Cardiac muscle cell (in vitro differentiated cells and primary cell): ENCODE results near the gene KLHL2. TPM values are rescaled to one million over a fixed set of nuclear protein-coding genes. Genes with fewer than 3 reads are reported as not detected.

Experiments
- DNase-seq, 2 donors: peaks; one replicate each; pipeline versions ENCODE4 v3.0.0 to v3.0.0-alpha.2; 2010 to 2017; ENCODE audit warnings: low read depth in 1 of 2, low spot score in 1 of 2
- H3K27ac ChIP-seq: fragments of 200-600 bp; sonication (generic); 2 replicates; pipeline ENCODE4 v1.5.1; 2016
- H3K27me3 ChIP-seq: fragments of 200-600 bp; sonication (generic); 2 replicates; pipeline ENCODE4 v1.6.0; 2016; ENCODE audit warnings: control low read depth
- H3K36me3 ChIP-seq: fragments of 200-600 bp; sonication (generic); 2 replicates; pipeline ENCODE4 v1.5.1; 2016; ENCODE audit warnings: control low read depth
- H3K4me1 ChIP-seq: fragments of 200-600 bp; sonication (generic); 2 replicates; pipeline ENCODE4 v1.8.1; 2017; ENCODE audit warnings: low read depth, mild to moderate bottlenecking, mixed run types
- H3K4me3 ChIP-seq: fragments of 200-600 bp; sonication (generic); 2 replicates; pipeline ENCODE4 v1.5.1; 2016; ENCODE audit warnings: mild to moderate bottlenecking
- H3K9me3 ChIP-seq: fragments of 200-600 bp; sonication (generic); 2 replicates; pipeline ENCODE4 v1.5.1; 2017; ENCODE audit warnings: low read depth, mild to moderate bottlenecking, control low read depth
- polyA plus RNA-seq: library from polyadenylated mRNA; unstranded; fragments of >200 nt; fragmentation: Nextera tagmentation; extraction: Ambion mirVana; gene quantifications from 2 replicates; pipeline ENCODE4 v1.2.1, GENCODE V29; 2016
- total RNA-seq: library from RNA; depleted of rRNA; stranded (reverse); fragments of >200 nt; gene quantifications from 2 replicates; pipeline ENCODE4 v1.2.3, GENCODE V29; 2016
- TF ChIP-seq, protein P1 (sequence below): IDR thresholded peaks from 2 replicates; pipeline ENCODE4 v1.5.1; 2012; ENCODE audit warnings: low read depth, mild to moderate bottlenecking, low read length

Gene KLHL2
- total and polyA plus RNA-seq, 2 experiments from 2014 or later: 39.7 to 39.8 TPM

GRCh38 chr4:165370530-165370929 is 163.2 kb downstream of the KLHL2 start:
- DNase-seq: no peak
- Histone ChIP-seq H3K4me3 (no peak overlapping the region), H3K9me3 (no peaks in the 10 kb centered on the region), H3K4me1 (no peaks in the 10 kb centered on the region), H3K27me3 (no peaks in the 10 kb centered on the region), H3K36me3 (no peaks in the 10 kb centered on the region), H3K27ac (no peak overlapping the region)
- TF ChIP-seq, protein P1, sequence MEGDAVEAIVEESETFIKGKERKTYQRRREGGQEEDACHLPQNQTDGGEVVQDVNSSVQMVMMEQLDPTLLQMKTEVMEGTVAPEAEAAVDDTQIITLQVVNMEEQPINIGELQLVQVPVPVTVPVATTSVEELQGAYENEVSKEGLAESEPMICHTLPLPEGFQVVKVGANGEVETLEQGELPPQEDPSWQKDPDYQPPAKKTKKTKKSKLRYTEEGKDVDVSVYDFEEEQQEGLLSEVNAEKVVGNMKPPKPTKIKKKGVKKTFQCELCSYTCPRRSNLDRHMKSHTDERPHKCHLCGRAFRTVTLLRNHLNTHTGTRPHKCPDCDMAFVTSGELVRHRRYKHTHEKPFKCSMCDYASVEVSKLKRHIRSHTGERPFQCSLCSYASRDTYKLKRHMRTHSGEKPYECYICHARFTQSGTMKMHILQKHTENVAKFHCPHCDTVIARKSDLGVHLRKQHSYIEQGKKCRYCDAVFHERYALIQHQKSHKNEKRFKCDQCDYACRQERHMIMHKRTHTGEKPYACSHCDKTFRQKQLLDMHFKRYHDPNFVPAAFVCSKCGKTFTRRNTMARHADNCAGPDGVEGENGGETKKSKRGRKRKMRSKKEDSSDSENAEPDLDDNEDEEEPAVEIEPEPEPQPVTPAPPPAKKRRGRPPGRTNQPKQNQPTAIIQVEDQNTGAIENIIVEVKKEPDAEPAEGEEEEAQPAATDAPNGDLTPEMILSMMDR: no peak

Other genes with a start within 250 kb of the KLHL2 start
- gene TRIM61, start 229.9 kb upstream of the KLHL2 start, total RNA-seq: 1.9 and 2.2 TPM in 2 replicates
- gene TRIM61, start 229.9 kb upstream of the KLHL2 start, polyA plus RNA-seq: 1.4 and 1.6 TPM in 2 replicates
- 0.07 TPM in 1 of 2 replicates, not detected in the other for gene TRIM60, start 175.6 kb upstream of the KLHL2 start, total RNA-seq
- gene TRIM60, start 175.6 kb upstream of the KLHL2 start, polyA plus RNA-seq: not detected in 2 replicates
- not detected in 2 replicates for gene TRIM75, start 153.7 kb upstream of the KLHL2 start, total RNA-seq
- not detected in 2 replicates for gene TRIM75, start 153.7 kb upstream of the KLHL2 start, polyA plus RNA-seq
- gene TMEM192, start 94.7 kb upstream of the KLHL2 start, total RNA-seq: 5.2 and 7.7 TPM in 2 replicates
- 14.0 and 17.3 TPM in 2 replicates for gene TMEM192, start 94.7 kb upstream of the KLHL2 start, polyA plus RNA-seq
- 65.8 and 170 TPM in 2 replicates for gene MSMO1, start 120.1 kb downstream of the KLHL2 start, total RNA-seq
- gene MSMO1, start 120.1 kb downstream of the KLHL2 start, polyA plus RNA-seq: 138 and 305 TPM in 2 replicates
- 204 and 238 TPM in 2 replicates for gene CPE, start 171.4 kb downstream of the KLHL2 start, total RNA-seq
- gene CPE, start 171.4 kb downstream of the KLHL2 start, polyA plus RNA-seq: 238 and 323 TPM in 2 replicates